Measurements from ENCODE around the gene ZSCAN31.
"Not testable (repeated sequence)": the region's sequence is repeated elsewhere in the genome, so short reads cannot be mapped to it uniquely, and the experiment has no call there.

The ZSCAN31 gene

DNA sequence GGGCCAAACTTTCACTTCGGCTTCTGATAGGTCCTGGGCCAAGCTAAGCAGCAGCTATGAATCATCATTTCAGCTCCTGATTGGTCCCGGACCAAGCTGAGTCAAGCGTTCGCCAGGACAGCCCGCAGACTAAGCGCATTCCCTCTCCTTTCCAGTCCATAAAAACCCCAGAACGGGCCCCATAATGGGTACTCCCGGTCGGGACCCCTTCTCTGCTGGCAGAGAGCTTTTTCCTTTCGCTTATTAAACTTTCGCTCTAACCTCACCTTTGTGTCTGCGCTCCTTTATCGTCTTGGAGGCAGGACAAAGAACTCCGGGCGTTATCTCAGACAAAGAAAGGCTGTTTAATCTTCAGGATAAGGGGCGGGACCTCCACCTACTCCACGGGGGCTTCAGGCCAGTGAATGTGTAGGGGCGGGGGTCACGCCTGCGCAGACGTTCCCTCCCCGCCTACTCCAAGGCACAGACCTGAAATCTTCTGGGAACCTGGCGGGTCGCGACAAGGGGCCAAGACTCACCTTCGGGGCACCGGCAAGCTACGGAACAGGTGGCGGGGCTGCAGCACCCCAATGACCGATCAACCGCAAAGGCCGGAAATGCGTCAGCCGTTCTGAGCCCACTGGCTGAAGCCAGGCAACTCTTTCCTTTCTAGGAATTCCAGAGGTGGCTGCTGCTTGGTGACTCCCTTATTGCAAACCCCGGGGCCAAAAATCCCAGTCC is at the start of gene ZSCAN31:
Gene ZSCAN31, minus strand, starts transcription at position 585 of the 720 bp plus-strand sequence. CDS start 6,465 bp downstream, outside the sequence.
- peak; percentile 64 for DNase-seq (ENCODE audit: low read depth, low spot score)

GRCh38 chr6:28384143-28384533 is 48.2 kb upstream of the ZSCAN31 start:
- DNase-seq (ENCODE audit: low read depth, low spot score), result no peak

GRCh38 chr6:28383235-28384142 is 47.5 kb upstream of the ZSCAN31 start:
- DNase-seq (ENCODE audit: low read depth, low spot score), result no peak

DNA sequence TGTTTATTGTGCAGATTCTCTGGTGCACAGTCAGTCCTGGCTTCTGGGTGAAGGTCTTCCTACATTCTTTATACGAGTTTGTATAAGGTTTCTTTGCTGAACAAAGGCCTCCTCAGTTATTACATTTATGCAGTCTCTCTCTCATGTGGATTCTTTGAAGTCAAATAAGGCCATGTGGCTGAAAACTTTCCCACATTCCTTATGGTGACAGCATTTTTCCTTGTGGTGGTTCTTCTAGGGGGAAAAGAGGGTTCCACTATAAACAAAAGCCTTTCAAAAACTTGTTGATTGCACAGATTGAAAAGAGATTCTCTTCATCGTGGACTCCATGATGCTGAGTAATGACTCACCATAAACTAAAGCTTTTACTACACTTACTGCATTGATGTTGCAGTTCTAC is 44.4 kb upstream of the ZSCAN31 start:
- no peak for DNase-seq (ENCODE audit: low read depth, low spot score)

DNA sequence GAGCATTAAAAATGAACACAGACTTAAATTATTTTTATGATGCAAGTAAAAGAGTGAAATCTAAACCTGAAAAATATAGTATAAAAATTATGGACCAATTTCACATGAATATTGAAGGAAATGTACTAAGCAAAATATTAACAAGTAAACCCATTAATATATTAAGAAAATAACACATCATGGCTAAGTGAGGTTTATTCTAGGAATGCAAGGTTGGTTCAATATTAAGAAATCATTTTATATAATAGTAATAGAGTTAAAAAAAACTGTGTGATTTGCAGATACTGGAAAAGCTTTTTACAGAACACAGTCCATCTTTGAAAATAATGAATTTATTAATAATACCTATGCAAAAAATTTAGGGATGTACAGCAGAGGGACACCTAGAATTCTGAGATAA is 42.7 kb upstream of the ZSCAN31 start:
- no peak for DNase-seq (ENCODE audit: low read depth, low spot score)

DNA sequence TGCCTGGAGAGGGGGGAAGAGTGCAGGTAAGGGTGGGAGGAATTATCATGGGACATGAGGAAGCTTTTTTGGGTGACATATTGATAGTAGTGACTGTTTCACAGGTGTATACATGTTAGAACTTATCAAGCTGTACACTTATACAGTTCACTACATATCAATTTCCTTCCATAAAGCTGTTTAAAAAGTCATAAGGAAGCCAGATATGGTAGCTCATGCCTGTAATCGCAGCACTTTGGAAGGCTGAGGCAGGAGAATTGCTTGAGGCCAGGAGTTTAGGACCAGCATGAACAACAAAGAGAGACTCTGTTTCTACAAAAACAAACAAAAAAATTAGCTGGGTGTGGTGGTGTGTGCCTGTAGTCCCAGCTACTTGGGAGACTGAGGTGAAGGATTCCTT is 41.9 kb upstream of the ZSCAN31 start:
- no peak for DNase-seq (ENCODE audit: low read depth, low spot score)

DNA sequence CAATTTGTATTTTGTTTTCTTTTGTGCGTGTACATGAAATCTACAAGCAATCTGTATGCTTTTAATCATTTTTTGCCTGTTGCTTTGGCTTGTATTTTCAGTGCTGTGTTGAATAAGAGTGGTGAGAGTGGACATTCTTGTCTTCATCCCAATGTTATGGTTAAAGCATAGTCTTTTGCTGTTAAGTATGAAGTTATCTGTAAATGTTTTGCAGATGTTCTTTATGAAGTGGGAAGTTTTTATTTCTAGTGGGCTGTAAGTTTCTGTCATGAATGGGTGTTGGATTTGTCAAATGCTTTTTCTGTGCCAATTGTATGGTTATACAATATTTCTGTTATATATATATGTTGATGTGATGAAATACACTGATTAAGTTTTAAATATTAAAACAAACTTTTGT is 38.0 kb upstream of the ZSCAN31 start:
- no peak for DNase-seq (ENCODE audit: low read depth, low spot score)

- no peak for DNase-seq (ENCODE audit: low read depth, low spot score)
Observed at GRCh38 chr6:28371706-28372451, 35.9 kb upstream of the ZSCAN31 start.

DNA sequence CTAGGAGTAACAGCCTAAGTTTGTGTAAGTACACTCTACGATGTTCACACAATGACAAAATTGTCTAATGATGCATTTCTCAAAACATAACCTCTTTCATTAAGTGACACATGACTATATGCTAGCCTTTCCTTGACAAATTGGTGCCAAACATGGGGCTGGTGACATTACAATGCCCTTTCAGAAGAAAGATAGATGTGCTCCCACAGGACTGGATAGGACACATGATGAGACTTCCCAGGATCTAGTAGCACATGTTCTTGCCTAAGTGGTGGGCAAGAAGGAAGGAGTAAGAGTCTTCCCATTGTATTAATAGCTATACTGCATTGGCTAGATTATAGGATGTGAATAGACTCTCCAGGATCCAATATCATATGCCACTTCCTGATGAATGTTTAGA is 35.3 kb upstream of the ZSCAN31 start:
- no peak for DNase-seq (ENCODE audit: low read depth, low spot score)

GRCh38 chr6:28370440-28370839 is 34.5 kb upstream of the ZSCAN31 start:
- DNase-seq (ENCODE audit: low read depth, low spot score), result no peak

DNA sequence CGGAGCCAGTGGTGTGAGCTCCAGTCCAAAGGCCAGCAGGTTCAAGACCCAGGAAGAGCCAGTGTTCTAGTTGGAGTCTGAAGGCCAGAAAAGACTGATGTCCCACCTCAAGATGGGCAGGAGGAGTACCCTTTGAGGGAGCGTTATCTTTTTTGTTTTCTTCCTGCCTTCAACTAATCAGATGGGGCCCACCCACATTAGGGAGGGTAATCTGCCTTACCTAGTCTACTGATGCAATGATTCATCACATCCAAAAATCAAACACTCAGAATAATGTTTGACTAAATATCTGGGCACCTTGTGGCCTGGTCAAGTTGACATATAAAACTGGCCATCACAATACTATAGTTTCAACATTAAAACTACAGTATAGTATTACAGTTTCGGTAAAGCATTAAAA is 33.5 kb upstream of the ZSCAN31 start:
- DNase-seq (ENCODE audit: low read depth, low spot score), result no peak

DNA sequence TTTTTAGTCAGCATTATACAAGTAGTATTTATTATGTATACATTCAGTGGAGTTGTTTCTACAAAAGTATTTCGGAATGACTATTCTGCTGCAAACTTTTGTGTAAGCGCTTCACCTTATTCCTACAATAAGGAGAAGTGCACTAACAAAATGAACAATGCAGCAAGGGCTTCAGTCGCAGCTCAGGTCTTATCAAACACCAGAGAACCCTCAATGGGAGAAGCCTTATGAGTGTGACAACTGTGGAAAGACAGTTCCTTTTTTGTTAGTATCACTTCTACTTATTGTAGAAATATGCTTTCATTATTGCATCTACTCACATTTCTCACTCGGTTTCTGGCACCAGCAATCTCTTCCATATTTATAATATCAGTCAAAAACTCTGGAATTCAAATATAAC is 32.6 kb upstream of the ZSCAN31 start:
- DNase-seq (ENCODE audit: low read depth, low spot score), result no peak

DNA sequence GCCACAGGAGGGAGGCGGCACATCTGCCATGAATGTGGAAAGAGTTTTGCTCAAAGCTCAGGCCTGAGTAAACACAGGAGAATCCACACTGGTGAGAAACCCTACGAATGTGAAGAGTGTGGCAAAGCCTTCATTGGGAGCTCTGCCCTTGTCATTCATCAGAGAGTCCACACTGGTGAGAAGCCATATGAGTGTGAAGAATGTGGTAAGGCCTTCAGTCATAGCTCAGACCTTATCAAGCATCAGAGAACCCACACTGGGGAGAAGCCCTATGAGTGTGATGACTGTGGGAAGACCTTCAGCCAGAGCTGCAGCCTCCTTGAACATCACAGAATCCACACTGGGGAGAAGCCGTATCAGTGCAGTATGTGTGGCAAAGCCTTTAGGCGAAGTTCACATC is 29.6 kb upstream of the ZSCAN31 start:
- DNase-seq (ENCODE audit: low read depth, low spot score), result not testable (repeated sequence)

- DNase-seq (ENCODE audit: low read depth, low spot score), result no peak
Observed at GRCh38 chr6:28360961-28361360, 25.0 kb upstream of the ZSCAN31 start.

DNA sequence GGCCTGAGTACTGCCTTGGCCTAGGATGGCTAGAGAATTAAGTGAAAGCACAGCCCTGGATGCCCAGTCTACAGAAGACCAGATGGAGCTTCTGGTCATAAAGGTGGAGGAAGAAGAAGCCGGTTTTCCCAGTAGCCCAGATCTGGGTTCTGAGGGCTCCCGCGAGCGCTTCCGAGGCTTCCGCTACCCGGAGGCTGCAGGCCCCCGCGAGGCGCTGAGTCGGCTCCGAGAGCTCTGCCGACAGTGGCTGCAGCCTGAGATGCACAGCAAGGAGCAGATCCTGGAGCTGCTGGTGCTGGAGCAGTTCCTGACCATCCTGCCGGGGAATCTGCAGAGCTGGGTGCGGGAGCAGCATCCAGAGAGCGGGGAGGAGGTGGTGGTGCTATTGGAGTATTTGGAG is 23.6 kb upstream of the ZSCAN31 start:
- DNase-seq (ENCODE audit: low read depth, low spot score), result not testable (repeated sequence)

GRCh38 chr6:28357036-28357435 is 21.1 kb upstream of the ZSCAN31 start:
- DNase-seq (ENCODE audit: low read depth, low spot score), result no peak

GRCh38 chr6:28356666-28357020 is 20.7 kb upstream of the ZSCAN31 start:
- DNase-seq (ENCODE audit: low read depth, low spot score), result no peak

GRCh38 chr6:28355743-28356665 is 20.1 kb upstream of the ZSCAN31 start:
- peak; percentile 26 for DNase-seq (ENCODE audit: low read depth, low spot score)

- DNase-seq (ENCODE audit: low read depth, low spot score), result no peak
Observed at GRCh38 chr6:28354688-28355554, 19.0 kb upstream of the ZSCAN31 start.

GRCh38 chr6:28353981-28354676 is 18.2 kb upstream of the ZSCAN31 start:
- no peak for DNase-seq (ENCODE audit: low read depth, low spot score)
